MM.1S (cell line): ENCODE data around the gene GSTM2.
"Not testable (repeated sequence)": the region's sequence is repeated elsewhere in the genome, so short reads cannot be mapped to it uniquely, and the experiment has no call there.

Source experiments
- CTCF ChIP-seq: fragments of 300-600 bp; sonication (generic); IDR thresholded peaks from 2 replicates; pipeline ENCODE4 v1.5.1; 2016; ENCODE audit warnings: antibody characterized with exemption, low read length, mixed read lengths
- EZH2 ChIP-seq: fragments of 300-600 bp; sonication (generic); optimal IDR thresholded peaks from 2 replicates; pipeline ENCODE3; 2017; ENCODE audit warnings: low read depth, mild to moderate bottlenecking, antibody characterized with exemption, low read length, mixed read lengths

- not testable (repeated sequence) for TF ChIP-seq EZH2, CTCF
Measured at GRCh38 chr1:109711593-109712320, 43.9 kb downstream of the GSTM2 start, which contains the start of gene GSTM5.
